GM12891 (cell line): ENCODE results near the gene IGFL3.

Experiments
- POLR2A ChIP-seq: IDR thresholded peaks from 2 replicates; pipeline ENCODE4 v1.6.1; 2011; ENCODE audit warnings: low read depth, low read length, control low read depth
- POLR2AphosphoS5 ChIP-seq: IDR thresholded peaks from 2 replicates; pipeline ENCODE4 v1.6.1; 2011; ENCODE audit warnings: low read depth, low read length, control low read depth
- POU2F2 ChIP-seq: IDR thresholded peaks from 2 replicates; pipeline ENCODE4 v1.6.1; 2011; ENCODE audit warnings: low read depth, mild to moderate bottlenecking, control low read depth, low read length, moderate library complexity
- SPI1 ChIP-seq: IDR thresholded peaks from 2 replicates; pipeline ENCODE4 v1.6.1; 2011; ENCODE audit warnings: low read depth, low read length, control low read depth
- TAF1 ChIP-seq: IDR thresholded peaks from 2 replicates; pipeline ENCODE4 v1.6.1; 2011; ENCODE audit warnings: low read depth, low read length, control low read depth

DNA sequence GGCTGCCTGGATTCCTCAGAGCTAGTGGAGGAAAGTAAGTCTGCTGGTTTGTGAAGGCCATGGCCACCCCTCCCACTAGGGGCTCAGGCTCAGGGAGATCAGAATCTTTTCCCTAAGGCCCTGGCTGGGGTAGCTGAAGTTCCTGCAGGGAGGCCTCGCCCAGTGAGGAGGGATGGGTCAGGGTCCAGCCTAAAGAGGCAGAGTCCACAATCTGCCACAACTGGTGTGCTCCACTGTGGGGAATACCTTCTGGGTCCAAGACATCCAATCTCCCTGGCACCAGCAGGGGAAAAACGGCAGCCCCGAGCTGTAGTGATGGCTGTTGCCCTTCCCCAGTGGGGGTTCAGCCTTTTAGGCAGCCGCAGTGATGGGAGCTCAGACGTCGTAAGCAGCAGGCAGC lies 23.2 kb downstream of the IGFL3 start:
- TF ChIP-seq POLR2AphosphoS5 (no peak), POLR2A (no peak), TAF1 (no peak), POU2F2 (no peak), SPI1 (no peak)
